HepG2 (cell line): Measurements from ENCODE around the gene PRDM15. TPM values are rescaled to one million over a fixed set of nuclear protein-coding genes. Genes with fewer than 3 reads are reported as not detected.

Experiments used
- AKNA ChIP-seq: sonication (generic); formaldehyde crosslinking; IDR thresholded peaks from 2 replicates; pipeline ENCODE4 v1.4.0; 2020; ENCODE audit warnings: missing genetic modification reagents, borderline replicate concordance
- HOXA7 ChIP-seq: sonication (generic); formaldehyde crosslinking; IDR thresholded peaks from 2 replicates; pipeline ENCODE4 v1.8.1; 2022; ENCODE audit warnings: mild to moderate bottlenecking, missing genetic modification reagents, moderate library complexity
- NFE2L2 ChIP-seq: fragments of 150-350 bp; IDR thresholded peaks from 2 replicates; pipeline ENCODE4 v1.6.1; 2014; ENCODE audit warnings: low read length
- TCF12 ChIP-seq, 2 experiments: fragments of 450-650 bp in 1 of 2; sonication (generic) in 1 of 2; formaldehyde crosslinking in 1 of 2; IDR thresholded peaks; 2 replicates each; pipeline versions ENCODE4 v1.6.1 to v1.8.0; 2017 to 2022; ENCODE audit warnings: antibody characterized with exemption in 1 of 2, mild to moderate bottlenecking in 1 of 2, missing genetic modification reagents in 1 of 2, moderate library complexity in 1 of 2
- THYN1 ChIP-seq: sonication (generic); formaldehyde crosslinking; IDR thresholded peaks from 2 replicates; pipeline ENCODE4 v1.8.1; 2023; ENCODE audit warnings: low read depth, mild to moderate bottlenecking, moderate library complexity, missing genetic modification reagents, borderline replicate concordance
- WIZ ChIP-seq: sonication (generic); formaldehyde crosslinking; IDR thresholded peaks from 2 replicates; pipeline ENCODE4 v1.5.1; 2020; ENCODE audit warnings: mild to moderate bottlenecking, missing genetic modification reagents
- ZNF432 ChIP-seq: sonication (generic); formaldehyde crosslinking; IDR thresholded peaks from 2 replicates; pipeline ENCODE4 v1.5.0; 2020; ENCODE audit warnings: missing genetic modification reagents, mild to moderate bottlenecking, borderline replicate concordance
- polyA plus RNA-seq, 8 experiments: library from polyadenylated mRNA; depleted of rRNA in 3 of 8; stranded (reverse) in 7 of 8; unstranded in 1 of 8; fragments of >200 nt; fragmentation: Illumina TruSeq in 4 of 8; extraction: Trizol in 4 of 8; gene quantifications; 2 replicates each; pipeline versions ENCODE4 v1.2.1 to v1.2.3, GENCODE V29; 2011 to 2016; ENCODE audit warnings: low read depth in 4 of 8, missing spikeins in 1 of 8, mixed read lengths in 1 of 8; ENCODE audit not compliant: insufficient read depth in 1 of 8
- total RNA-seq, 5 experiments: library from RNA; depleted of rRNA; stranded (reverse); fragments of >200 nt; fragmentation: Illumina TruSeq; extraction: Trizol; gene quantifications; 2 replicates each; pipeline ENCODE4 v1.2.3, GENCODE V29; 2016; ENCODE audit warnings: low read depth in 1 of 5
- TF ChIP-seq, protein P1 (sequence below): sonication (generic); formaldehyde crosslinking; IDR thresholded peaks from 2 replicates; pipeline ENCODE4 v1.4.0; 2020; ENCODE audit warnings: missing genetic modification reagents, borderline replicate concordance
- TF ChIP-seq, protein P2 (sequence below): sonication (generic); formaldehyde crosslinking; conservative IDR thresholded peaks from 2 replicates; pipeline ENCODE4 v1.8.0; 2022; ENCODE audit warnings: mild to moderate bottlenecking, moderate library complexity, missing genetic modification reagents

PRDM15 gene
- total and polyA plus RNA-seq, 2 of the 13 experiments (the other 11 are each of a cell fraction or from before 2014, with no cell fraction given): 4.0 to 6.9 TPM

DNA sequence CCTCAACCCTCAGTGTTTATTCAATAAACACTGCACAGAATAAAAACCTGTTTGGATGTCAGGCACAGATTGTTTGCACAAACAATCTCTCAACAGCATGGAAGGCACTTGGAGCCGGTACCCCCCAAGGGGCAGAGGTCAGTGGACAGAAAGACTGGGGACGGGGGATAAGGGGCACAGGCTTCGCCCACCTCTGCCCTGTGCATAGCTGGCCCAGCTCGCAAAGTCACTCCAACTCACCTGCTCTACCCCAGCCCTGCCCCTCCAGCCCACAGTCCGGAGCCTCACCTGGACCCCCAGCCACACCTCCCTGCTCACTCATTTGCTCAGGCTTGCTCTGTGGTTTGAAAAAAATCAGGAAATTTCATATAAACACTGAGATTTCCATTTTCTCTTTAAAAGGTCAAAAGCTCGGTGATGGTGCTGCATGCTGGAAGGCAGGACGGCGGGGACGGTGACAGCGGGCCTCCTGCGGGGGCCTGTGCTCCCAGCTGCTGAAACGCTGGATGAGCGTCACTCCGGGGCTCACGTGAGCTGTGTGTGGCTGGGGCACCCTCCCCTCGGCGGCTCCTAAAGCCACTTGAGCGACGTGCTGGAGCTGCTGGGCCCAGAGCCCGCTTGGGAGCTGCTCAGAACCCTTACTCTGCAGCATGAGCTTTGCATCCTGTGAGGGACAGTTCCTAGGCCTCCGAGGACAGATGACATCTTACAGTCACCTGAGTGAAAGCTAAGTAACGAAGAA is 54.5 kb downstream of the PRDM15 start (continued):
- TF ChIP-seq AKNA (CRISPR knock-in tag): no peak
- TF ChIP-seq THYN1 (CRISPR knock-in tag): no peak
- no peak for TF ChIP-seq TCF12 (IDR thresholded peaks at IDR 0.05)
- TF ChIP-seq TCF12 (CRISPR knock-in tag; IDR thresholded peaks at IDR 0.05): no peak
- no peak for TF ChIP-seq HOXA7 (CRISPR knock-in tag)
- TF ChIP-seq, protein P1, sequence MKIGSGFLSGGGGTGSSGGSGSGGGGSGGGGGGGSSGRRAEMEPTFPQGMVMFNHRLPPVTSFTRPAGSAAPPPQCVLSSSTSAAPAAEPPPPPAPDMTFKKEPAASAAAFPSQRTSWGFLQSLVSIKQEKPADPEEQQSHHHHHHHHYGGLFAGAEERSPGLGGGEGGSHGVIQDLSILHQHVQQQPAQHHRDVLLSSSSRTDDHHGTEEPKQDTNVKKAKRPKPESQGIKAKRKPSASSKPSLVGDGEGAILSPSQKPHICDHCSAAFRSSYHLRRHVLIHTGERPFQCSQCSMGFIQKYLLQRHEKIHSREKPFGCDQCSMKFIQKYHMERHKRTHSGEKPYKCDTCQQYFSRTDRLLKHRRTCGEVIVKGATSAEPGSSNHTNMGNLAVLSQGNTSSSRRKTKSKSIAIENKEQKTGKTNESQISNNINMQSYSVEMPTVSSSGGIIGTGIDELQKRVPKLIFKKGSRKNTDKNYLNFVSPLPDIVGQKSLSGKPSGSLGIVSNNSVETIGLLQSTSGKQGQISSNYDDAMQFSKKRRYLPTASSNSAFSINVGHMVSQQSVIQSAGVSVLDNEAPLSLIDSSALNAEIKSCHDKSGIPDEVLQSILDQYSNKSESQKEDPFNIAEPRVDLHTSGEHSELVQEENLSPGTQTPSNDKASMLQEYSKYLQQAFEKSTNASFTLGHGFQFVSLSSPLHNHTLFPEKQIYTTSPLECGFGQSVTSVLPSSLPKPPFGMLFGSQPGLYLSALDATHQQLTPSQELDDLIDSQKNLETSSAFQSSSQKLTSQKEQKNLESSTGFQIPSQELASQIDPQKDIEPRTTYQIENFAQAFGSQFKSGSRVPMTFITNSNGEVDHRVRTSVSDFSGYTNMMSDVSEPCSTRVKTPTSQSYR (CRISPR knock-in tag): no peak
- no peak for TF ChIP-seq NFE2L2
- TF ChIP-seq, protein P2, sequence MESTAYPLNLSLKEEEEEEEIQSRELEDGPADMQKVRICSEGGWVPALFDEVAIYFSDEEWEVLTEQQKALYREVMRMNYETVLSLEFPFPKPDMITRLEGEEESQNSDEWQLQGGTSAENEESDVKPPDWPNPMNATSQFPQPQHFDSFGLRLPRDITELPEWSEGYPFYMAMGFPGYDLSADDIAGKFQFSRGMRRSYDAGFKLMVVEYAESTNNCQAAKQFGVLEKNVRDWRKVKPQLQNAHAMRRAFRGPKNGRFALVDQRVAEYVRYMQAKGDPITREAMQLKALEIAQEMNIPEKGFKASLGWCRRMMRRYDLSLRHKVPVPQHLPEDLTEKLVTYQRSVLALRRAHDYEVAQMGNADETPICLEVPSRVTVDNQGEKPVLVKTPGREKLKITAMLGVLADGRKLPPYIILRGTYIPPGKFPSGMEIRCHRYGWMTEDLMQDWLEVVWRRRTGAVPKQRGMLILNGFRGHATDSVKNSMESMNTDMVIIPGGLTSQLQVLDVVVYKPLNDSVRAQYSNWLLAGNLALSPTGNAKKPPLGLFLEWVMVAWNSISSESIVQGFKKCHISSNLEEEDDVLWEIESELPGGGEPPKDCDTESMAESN: no peak
- no peak for TF ChIP-seq ZNF432
- TF ChIP-seq WIZ (CRISPR knock-in tag): no peak
